ENCODE data around the gene DIAPH3. TPM values are rescaled to one million over a fixed set of nuclear protein-coding genes. Genes with fewer than 3 reads are reported as not detected.

The DIAPH3 gene
- total and polyA plus RNA-seq, 2 experiments from 2014 or later: 2.9 to 5.2 TPM

DNA sequence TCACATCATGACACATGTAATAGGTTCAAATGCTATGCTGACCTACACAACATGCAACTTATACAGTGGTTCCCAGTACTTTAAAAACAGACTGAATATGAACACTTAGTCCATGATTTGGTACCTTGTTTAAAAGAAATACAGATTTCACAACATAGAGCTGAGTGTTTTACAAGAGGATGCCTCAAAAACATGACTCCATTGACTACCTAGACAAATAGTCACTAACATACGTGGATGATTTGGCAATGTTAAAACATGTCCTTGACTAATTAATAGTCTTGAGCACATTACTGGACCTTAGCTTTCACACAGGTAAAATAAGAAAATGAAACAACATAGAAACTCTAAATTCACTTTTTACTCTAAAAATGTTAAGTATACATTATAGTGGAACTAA, 300.1 kb downstream of the DIAPH3 start:
- no peaks in the 10 kb centered on the region for H3K4me1 ChIP-seq (ENCODE audit: low read depth)
- no peak overlapping the region for H3K4me3 ChIP-seq
- no peaks in the 10 kb centered on the region for H3K36me3 ChIP-seq
- H3K27me3 ChIP-seq: no peaks in the 10 kb centered on the region
- no peak for DNase-seq (ENCODE audit: low read depth in 1 of 2, low spot score in 1 of 2)
- no peak overlapping the region for H3K27ac ChIP-seq
- H3K9me3 ChIP-seq (ENCODE audit: low read depth): no peaks in the 10 kb centered on the region
- TF ChIP-seq, protein P1, sequence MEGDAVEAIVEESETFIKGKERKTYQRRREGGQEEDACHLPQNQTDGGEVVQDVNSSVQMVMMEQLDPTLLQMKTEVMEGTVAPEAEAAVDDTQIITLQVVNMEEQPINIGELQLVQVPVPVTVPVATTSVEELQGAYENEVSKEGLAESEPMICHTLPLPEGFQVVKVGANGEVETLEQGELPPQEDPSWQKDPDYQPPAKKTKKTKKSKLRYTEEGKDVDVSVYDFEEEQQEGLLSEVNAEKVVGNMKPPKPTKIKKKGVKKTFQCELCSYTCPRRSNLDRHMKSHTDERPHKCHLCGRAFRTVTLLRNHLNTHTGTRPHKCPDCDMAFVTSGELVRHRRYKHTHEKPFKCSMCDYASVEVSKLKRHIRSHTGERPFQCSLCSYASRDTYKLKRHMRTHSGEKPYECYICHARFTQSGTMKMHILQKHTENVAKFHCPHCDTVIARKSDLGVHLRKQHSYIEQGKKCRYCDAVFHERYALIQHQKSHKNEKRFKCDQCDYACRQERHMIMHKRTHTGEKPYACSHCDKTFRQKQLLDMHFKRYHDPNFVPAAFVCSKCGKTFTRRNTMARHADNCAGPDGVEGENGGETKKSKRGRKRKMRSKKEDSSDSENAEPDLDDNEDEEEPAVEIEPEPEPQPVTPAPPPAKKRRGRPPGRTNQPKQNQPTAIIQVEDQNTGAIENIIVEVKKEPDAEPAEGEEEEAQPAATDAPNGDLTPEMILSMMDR (IDR thresholded peaks at IDR 0.05; ENCODE audit: low read depth, low read length): no peak

DNA sequence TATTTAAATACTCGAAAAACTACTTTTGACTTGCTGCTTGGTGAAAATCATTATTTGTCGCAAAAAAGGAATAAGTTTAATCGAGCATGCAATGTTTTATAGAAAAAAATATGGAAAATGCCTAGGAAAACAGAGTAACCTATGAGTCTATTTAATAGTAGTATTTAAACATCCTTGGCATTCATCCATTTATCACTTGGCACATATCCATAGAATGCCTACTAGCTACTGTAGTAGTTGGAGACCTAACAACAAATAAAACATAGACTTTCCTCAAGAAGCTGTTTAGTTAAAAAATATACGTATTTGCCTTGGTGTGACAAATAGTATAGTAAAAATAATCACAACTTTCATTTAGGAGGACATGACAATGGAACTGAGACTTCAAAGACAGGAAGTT, 302.1 kb downstream of the DIAPH3 start:
- Histone ChIP-seq H3K9me3 (ENCODE audit: low read depth) (no peaks in the 10 kb centered on the region), H3K36me3 (no peaks in the 10 kb centered on the region), H3K4me3 (no peak overlapping the region), H3K27ac (no peak overlapping the region), H3K27me3 (no peaks in the 10 kb centered on the region), H3K4me1 (ENCODE audit: low read depth) (no peaks in the 10 kb centered on the region)
- TF ChIP-seq, protein P1 (IDR thresholded peaks at IDR 0.05; ENCODE audit: low read depth, low read length): no peak
- peak in 1 of 2 donors; percentile 3 for DNase-seq (ENCODE audit: low read depth in 1 of 2, low spot score in 1 of 2)

DNA sequence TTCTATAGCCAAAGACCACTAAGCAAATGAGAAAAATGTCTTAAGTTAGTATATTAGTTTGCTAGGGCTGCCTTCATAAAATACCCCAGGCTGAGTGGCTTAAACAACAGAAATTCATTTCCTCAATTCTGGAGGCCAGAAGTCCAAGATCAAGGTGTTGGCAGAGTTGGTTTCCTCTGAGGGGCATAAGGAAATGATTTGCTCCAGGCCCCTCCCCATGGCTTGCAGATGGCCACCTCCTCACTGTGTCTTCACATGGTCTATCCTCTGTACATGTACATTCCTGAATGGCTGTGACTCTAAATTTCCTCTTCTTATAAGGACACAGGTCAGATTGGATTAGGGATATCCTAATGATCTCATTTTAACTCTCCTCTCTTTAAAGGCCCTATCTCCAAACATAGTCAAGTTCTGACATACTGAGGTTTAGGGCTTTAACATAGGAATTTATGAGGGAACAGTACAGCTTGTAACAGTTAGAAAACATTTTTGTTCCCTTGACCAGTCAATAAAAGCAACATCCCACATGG, 307.4 kb downstream of the DIAPH3 start:
- no peak overlapping the region for H3K27ac ChIP-seq
- no peaks in the 10 kb centered on the region for H3K27me3 ChIP-seq
- H3K36me3 ChIP-seq: no peaks in the 10 kb centered on the region
- H3K9me3 ChIP-seq (ENCODE audit: low read depth): no peaks in the 10 kb centered on the region
- TF ChIP-seq, protein P1 (IDR thresholded peaks at IDR 0.05; ENCODE audit: low read depth, low read length): no peak
- no peak for DNase-seq (ENCODE audit: low read depth in 1 of 2, low spot score in 1 of 2)
- no peak overlapping the region for H3K4me3 ChIP-seq
- H3K4me1 ChIP-seq (ENCODE audit: low read depth): no peaks in the 10 kb centered on the region

DNA sequence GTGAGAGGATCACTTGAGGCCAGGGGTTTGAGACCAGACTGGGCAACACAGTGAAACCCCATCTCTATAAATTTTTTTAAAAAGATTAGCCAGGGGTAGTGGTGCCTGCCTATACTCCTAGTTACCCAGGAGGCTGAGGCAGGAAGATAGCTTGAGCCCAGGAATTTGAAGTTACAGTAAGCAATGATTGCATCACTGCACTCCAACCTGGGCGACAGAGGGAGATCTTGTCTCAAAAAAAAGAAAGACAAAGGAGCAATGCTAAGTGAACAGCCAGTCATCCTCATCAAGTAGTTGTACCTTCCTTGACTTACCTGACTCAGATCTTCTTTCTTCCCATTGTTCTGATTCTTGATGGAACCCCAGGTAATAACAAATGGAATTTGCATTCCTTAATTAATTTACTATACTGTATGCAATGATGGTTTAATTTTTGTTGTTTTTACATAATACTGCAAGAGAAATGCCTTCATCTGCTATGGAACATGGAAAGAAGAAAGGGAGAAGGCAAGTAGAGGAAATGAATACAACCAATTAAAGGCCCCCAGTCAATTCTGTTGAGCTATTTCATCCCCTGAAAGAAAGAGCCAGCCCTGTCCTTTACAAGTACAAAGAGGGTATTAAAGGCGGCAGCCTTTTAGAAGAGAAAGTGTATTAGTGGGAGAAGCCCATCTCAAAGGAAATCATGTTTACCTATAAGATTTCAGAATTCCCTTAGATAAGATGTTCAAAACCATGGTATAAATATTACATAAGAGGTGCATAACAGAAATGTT, 316.7 kb downstream of the DIAPH3 start:
- Histone ChIP-seq H3K4me1 (ENCODE audit: low read depth) (no peaks in the 10 kb centered on the region), H3K27ac (no peak overlapping the region), H3K4me3 (no peak overlapping the region), H3K9me3 (ENCODE audit: low read depth) (no peaks in the 10 kb centered on the region), H3K36me3 (no peaks in the 10 kb centered on the region), H3K27me3 (no peaks in the 10 kb centered on the region)
- DNase-seq (ENCODE audit: low read depth in 1 of 2, low spot score in 1 of 2): peak in 1 of 2 donors; percentile 22
- TF ChIP-seq, protein P1 (IDR thresholded peaks at IDR 0.05; ENCODE audit: low read depth, low read length): peak; percentile 1

DNA sequence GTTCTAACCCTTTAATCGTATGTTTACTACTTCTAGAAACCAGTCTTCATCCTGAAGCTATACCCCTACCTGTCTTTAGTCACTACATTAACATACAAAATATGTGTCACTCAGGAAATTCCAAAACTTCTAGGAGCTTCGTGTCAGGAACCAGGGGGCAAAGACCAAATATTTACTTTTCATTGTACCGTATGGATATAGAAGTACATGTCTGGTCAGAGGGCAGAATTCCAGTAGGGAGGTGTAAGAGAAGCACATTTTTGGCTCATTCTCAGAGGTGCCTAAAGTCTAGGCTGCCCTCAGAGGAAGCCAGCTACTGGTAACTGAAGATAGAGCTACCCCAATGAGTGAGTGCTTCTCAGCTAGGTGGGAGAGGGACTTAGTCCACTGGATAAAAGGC, 320.7 kb downstream of the DIAPH3 start:
- Histone ChIP-seq H3K9me3 (ENCODE audit: low read depth) (no peaks in the 10 kb centered on the region), H3K4me3 (no peak overlapping the region), H3K36me3 (no peaks in the 10 kb centered on the region), H3K27me3 (no peaks in the 10 kb centered on the region), H3K4me1 (ENCODE audit: low read depth) (no peaks in the 10 kb centered on the region), H3K27ac (no peak overlapping the region)
- no peak for DNase-seq (ENCODE audit: low read depth in 1 of 2, low spot score in 1 of 2)
- TF ChIP-seq, protein P1 (IDR thresholded peaks at IDR 0.05; ENCODE audit: low read depth, low read length): no peak

Measured in cardiac muscle cell (in vitro differentiated cells and primary cell).